NCI-H1092 treated with DMSO at 0.1 percent for 48 hours (cell line): ENCODE results near the gene UBR1.
"Not testable (repeated sequence)": the region's sequence is repeated elsewhere in the genome, so short reads cannot be mapped to it uniquely, and the experiment has no call there.

ENCODE experiments used
- DNase-seq: peaks from one replicate; lab custom pipeline; 2025; lab: John Stamatoyannopoulos, UW

Gene UBR1

GRCh38 chr15:43056696-43057095 is 49.1 kb downstream of the UBR1 start:
- DNase-seq = no peak

GRCh38 chr15:43052860-43053259 is 53.0 kb downstream of the UBR1 start:
- no peak for DNase-seq

GRCh38 chr15:43048935-43049334 is 56.9 kb downstream of the UBR1 start:
- DNase-seq = no peak

GRCh38 chr15:43046484-43046883 is 59.4 kb downstream of the UBR1 start:
- no peak for DNase-seq

- no peak for DNase-seq
Observed at GRCh38 chr15:43042885-43043284, 63.0 kb downstream of the UBR1 start.

- DNase-seq = not testable (repeated sequence)
Observed at GRCh38 chr15:43041085-43041484, 64.8 kb downstream of the UBR1 start.

- DNase-seq = not testable (repeated sequence)
Observed at GRCh38 chr15:43035240-43035639, 70.6 kb downstream of the UBR1 start.

- DNase-seq = no peak
Observed at GRCh38 chr15:43029476-43029875, 76.4 kb downstream of the UBR1 start.

GRCh38 chr15:43025150-43025549 is 80.7 kb downstream of the UBR1 start:
- DNase-seq = no peak

GRCh38 chr15:43014671-43015070 is 91.2 kb downstream of the UBR1 start:
- DNase-seq = not testable (repeated sequence)

GRCh38 chr15:43009206-43009605 is 96.6 kb downstream of the UBR1 start:
- DNase-seq = no peak

GRCh38 chr15:43008150-43008549 is 97.7 kb downstream of the UBR1 start:
- DNase-seq = no peak

GRCh38 chr15:43007551-43007950 is 98.3 kb downstream of the UBR1 start:
- no peak for DNase-seq

- no peak for DNase-seq
Observed at GRCh38 chr15:43006991-43007390, 98.8 kb downstream of the UBR1 start.

GRCh38 chr15:43004886-43005595 is 100.8 kb downstream of the UBR1 start:
- not testable (repeated sequence) for DNase-seq

GRCh38 chr15:42999201-42999779 is 106.5 kb downstream of the UBR1 start:
- DNase-seq = no peak

- DNase-seq = no peak
Observed at GRCh38 chr15:42996871-42997270, 109.0 kb downstream of the UBR1 start.

- no peak for DNase-seq
Observed at GRCh38 chr15:42994546-42994945, 111.3 kb downstream of the UBR1 start.

- no peak for DNase-seq
Observed at GRCh38 chr15:42992626-42993025, 113.2 kb downstream of the UBR1 start.

GRCh38 chr15:42986693-42987342 is 119.0 kb downstream of the UBR1 start:
- no peak for DNase-seq

GRCh38 chr15:42984493-42985034 is 121.3 kb downstream of the UBR1 start:
- no peak for DNase-seq

GRCh38 chr15:42979113-42979512 is 126.7 kb downstream of the UBR1 start:
- DNase-seq = not testable (repeated sequence)
